Hippocampal formation (tissue), 2 donors: Measurements from ENCODE around the gene OR2D3.
"Not testable (repeated sequence)": the region's sequence is repeated elsewhere in the genome, so short reads cannot be mapped to it uniquely, and the experiment has no call there.

Experiments used
- DNase-seq, 2 donors: peaks; one replicate each; lab custom pipeline; 2025; lab: John Stamatoyannopoulos, UW

The OR2D3 gene, protein sequence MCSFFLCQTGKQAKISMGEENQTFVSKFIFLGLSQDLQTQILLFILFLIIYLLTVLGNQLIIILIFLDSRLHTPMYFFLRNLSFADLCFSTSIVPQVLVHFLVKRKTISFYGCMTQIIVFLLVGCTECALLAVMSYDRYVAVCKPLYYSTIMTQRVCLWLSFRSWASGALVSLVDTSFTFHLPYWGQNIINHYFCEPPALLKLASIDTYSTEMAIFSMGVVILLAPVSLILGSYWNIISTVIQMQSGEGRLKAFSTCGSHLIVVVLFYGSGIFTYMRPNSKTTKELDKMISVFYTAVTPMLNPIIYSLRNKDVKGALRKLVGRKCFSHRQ

DNA sequence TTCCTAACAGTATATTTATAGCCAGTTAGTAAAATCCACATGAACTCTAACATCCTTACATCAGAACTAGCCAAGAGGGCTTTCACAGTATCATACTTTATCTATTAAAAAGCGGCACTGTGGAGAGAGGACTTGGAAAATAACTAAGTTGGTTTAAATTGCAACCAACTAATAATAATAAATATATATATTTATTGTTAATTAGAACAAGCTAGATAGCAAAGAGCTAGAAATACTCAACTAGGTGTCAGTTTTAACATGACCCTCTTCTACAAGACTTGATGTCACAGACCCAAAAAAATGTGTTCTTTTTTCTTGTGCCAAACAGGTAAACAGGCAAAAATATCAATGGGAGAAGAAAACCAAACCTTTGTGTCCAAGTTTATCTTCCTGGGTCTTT is at the start of gene OR2D3:
Gene OR2D3, plus strand, starts transcription at position 301 of the 400 bp plus-strand sequence. Its CDS starts 0 bp downstream, at position 301.
- DNase-seq: no peak

DNA sequence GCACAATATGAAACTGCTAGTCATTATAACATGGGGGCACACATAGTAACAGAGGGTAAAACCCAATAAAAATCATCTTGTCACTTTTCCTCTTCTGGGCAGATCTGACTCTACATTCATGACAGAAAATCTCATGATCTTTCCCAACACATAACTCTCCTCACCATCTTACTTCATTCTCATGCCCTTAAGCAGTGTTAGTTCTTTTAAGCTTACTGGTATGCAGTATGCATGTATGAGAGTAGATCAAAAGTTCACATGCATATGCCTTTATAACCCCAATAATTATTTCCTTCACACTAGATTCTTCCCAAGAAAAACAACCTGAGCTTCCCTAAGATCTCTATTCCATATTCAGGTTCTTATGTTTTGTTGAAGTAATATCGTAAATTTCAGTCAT is 49.5 kb upstream of the OR2D3 start:
- DNase-seq: no peak

DNA sequence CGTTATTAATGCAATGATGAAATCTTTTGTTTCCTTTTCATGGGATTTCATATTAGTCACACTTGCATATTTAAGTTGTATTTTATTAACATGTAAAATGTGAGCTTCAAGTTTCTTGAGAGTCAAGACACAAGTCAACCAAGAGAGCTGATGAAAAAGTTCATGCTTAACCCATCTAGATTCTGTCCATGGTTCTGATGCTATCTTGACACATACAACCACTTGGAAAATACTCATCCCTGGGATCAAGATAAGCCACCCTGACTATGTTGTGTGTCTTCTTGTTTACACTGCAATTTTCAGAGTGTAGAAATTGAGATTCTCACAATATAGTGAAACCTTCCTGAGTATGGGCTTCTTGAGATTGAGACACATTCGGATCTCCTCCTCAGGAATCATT is 45.0 kb upstream of the OR2D3 start:
- no peak for DNase-seq

DNA sequence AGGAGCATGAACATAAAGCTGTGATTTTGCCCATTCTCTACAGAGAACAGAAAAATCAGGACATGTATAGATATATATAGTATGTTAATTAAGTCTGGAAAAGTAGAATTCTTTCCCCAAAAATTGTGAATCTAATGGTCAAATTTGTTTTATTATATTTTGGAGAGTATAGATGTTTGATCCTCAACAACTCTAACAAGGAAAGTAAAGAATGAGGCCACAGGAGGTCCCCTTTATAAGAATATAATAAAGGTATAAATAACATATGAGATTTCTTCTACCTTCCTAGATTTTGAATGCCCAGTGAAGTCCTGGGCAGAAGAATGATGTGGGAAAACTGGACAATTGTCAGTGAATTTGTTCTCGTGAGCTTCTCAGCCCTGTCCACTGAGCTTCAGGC is 44.5 kb upstream of the OR2D3 start, which contains the start of gene OR10A4:
Gene OR10A4, plus strand, starts transcription at position 301 of the 400 bp plus-strand sequence. Its CDS starts 23 bp downstream, at position 324.
- no peak for DNase-seq

DNA sequence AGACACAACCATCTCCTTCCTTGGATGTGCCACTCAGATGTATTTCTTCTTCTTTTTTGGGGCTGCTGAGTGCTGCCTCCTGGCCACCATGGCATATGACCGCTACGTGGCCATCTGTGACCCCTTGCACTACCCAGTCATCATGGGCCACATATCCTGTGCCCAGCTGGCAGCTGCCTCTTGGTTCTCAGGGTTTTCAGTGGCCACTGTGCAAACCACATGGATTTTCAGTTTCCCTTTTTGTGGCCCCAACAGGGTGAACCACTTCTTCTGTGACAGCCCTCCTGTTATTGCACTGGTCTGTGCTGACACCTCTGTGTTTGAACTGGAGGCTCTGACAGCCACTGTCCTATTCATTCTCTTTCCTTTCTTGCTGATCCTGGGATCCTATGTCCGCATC is 43.9 kb upstream of the OR2D3 start:
- no peak for DNase-seq

DNA sequence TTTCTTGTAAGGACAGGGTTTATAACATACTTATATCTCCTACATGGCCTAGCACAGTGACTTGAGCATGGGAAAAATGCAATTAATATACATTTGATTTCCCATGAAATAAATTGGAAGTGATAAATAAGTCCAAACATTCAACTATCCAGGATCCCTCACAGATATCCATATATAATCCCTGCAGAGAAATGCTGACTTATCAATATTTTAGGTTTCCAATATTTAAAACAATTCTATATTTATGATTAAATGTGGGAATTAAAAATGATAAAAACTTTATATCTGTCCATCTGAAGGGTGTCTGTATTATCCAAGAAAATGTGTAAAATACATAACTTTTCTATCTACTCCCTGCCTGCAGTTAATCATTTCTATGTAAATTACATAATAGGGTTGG is 38.1 kb upstream of the OR2D3 start:
- DNase-seq: no peak

DNA sequence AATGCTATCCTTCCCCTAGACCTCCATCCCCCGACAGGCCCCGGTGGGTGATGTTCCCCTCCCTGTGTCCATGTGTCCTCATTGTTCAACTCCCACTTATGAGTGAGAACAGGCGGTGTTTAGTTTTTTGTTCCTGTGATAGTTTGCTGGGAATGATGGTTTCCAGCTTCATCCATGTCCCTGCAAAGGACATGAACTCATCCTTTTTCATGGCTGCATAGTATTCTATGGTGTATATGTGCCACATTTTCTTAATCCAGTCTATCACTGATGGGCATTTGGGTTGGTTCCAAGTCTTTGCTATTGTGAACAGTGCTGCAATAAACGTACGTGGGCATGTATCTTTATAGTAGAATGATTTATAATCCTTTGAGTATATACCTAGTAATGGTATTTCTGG is 33.1 kb upstream of the OR2D3 start:
- DNase-seq: not testable (repeated sequence)

DNA sequence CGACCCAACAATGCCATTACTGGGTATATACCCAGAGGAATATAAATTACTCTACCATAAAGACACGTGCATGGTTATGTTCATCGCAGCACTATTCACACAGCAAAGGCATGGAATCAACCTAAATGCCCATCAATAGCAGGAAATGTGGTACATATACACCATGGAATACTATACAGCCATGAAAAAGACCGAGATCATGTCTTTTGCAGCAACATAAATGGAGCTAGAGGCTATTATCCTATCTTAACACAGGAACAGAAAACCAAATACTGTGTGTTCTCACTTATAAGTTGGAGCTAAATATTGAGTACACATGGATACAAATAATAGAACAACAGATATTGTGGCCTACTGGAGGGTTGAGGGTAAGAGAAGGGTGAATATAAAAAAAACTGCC is 32.0 kb upstream of the OR2D3 start:
- no peak for DNase-seq

DNA sequence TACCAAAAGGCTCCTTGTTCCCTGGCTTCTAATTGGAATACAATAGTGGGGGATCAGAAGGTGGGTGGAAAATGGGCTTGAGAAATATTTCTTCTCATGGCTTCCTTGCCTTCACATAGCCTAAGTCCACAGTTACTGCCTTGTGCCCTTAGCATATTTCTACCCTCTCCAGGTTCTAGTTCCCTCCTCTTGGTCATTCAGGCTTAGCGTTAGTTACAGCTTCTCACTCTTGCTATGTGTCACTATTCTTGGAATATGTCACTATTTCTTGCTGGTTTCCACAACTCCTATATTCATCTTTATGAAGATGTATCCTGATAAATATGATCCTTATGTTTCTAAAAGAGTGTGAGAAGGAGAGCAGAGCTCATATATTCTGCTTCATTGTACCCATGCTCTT is 31.0 kb upstream of the OR2D3 start:
- DNase-seq: no peak

DNA sequence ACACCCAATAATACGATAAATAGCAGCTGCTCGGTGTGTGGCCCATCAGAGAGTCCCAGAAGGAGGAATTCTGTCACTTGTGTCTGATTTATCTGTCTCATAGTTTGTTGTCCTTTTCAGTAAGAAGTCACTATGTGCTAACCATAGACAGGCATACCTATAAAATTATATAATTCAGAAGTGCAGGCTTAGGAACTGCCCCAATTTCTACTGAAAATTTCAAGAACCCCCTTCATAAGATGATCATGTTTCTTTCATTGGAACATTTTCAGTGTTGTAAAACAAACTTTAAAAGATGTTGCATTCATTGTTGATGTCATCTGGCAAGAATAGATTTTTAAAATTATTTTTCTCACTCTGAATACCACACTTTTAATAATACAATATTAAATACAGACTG is 28.4 kb upstream of the OR2D3 start, which contains the start of gene OR2D2:
Gene OR2D2, minus strand, starts transcription at position 101 of the 400 bp plus-strand sequence. Its CDS starts 0 bp downstream, at position 101.
- no peak for DNase-seq

DNA sequence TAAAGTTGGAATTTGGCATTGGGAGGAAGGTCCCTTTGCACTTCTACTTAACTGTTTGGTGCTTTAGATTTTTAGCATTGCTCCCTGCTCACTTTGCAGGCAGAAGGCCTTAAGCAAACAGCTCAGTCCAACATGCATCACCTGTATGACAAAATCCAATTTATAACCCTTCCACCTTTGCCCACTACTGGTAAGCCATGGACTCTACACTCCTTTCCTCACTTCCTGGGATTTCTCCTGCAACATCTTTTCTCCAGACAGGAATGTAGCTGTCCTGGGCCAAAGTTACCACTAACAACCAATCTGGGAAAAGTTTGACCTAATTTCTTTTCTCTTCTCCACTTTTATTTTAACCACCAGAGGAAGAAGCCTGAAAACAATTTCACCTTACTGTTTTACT is 26.7 kb upstream of the OR2D3 start:
- no peak for DNase-seq

DNA sequence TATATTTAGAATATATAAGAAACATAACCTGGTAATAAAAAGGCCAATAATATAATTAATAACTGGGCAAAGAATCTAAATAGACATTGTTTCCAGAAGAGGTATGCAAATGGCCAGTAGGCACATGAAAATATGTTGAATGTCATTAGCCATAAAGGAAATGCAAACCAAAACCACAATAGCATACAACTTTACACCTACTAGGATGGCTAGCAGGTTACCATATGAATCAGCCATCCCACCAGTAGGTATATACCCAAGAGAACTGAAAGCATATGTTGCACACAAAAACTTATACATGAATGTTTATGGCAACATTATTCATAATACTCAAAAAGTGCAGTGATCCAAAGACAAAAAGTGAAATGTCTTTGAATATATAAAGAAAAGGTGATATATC is 25.8 kb upstream of the OR2D3 start:
- no peak for DNase-seq

DNA sequence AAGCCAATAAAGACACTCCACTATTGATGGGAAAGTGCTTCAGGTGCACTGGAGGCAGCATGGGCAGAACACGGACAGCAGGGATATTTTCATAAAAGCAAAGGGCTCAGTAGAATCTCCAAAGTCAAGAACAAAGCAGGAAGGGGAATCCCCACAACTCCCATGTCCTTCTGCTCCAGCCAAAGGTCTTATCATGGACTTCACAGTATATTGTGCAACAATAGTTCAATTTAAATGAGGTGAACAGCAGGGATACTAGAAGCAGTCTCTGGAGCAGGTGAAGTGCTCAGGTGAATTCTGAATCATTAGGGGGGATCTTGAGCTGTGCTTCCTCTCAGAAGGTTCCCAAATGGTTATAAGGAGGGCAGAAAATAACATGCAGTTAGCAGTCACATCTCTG is 21.9 kb upstream of the OR2D3 start:
- DNase-seq: no peak

DNA sequence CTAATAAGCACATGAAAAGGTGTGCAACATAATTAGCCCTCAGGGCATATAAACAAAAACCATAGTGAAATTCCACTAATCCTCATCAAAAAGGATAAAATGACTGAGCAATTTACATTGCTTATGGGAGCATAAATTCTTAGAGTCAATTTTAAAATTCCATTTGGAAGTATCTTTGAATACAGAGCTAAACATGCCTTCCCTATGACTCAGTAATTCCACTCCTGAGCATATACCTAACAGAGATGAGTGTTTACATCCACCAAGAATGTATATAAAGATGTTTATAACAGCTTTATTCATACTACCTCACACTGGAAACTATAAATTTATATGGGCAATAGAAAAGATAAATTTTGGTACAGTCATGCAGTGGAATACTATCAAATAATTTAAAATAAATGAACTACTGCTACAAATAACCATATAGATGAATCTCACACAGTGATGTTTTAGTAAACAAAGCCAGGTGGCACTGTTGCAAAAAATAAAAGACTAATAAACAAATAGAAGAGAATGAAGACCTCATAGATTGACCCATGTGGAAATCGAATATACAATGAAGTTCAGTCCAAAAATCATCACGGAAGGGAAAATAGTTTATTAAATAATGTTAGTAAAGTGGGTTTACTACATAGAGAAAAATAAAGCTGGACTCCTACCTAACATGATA is 20.3 kb upstream of the OR2D3 start:
- DNase-seq: no peak

DNA sequence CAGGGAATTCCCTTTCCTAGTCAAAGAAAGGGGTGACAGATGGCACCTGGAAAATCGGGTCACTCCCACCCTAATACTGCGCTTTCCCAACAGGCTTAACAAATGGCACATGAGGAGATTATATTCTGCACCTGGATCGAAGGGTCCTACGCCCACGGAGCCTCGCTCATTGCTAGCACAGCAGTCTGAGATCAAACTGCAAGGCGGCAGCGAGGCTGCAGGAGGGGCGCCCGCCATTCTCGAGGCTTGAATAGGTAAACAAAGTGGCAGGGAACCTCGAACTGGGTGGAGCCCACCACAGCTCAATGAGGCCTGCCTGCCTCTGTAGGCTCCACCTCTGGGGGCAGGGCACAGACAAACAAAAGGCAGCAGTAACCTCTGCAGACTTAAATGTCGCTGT is 16.0 kb upstream of the OR2D3 start:
- not testable (repeated sequence) for DNase-seq

DNA sequence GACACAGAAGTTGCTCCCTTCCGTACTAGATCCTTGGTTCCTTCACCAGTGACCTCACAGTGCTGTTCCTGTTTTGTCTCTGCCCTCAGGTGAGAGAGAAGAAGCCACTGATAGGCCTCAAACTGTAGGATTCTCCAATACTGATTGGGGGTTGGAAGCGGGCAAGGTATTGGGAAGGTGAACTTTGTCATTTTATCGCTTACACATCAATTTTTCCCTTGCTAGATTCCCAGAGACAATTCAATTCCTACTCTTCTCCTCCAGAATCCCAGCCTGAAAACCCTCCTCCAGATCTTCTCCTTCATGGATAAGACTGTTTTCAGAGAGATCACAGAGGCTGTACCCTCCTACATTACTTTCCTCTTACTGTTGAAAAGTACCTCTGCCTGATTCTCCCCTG is 9.4 kb upstream of the OR2D3 start:
- no peak for DNase-seq

DNA sequence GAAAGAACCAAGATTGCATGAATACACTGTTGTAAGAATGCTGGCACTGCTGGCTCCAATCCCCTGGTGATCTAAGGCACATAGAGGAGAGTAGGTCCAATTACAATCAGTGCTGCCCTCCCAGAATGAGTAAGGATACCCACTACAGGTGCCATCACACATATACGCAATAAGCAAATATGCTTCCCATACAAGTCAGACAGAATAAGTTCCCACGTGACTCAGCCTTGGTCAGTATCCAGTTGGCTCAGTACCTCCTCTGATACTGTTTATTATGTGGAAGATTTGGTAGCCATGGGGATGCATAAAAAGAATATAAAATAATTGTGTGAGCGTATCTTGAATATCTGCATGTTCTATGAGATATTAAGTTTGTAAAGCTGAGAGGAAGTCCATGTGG is 8.9 kb upstream of the OR2D3 start:
- no peak for DNase-seq

DNA sequence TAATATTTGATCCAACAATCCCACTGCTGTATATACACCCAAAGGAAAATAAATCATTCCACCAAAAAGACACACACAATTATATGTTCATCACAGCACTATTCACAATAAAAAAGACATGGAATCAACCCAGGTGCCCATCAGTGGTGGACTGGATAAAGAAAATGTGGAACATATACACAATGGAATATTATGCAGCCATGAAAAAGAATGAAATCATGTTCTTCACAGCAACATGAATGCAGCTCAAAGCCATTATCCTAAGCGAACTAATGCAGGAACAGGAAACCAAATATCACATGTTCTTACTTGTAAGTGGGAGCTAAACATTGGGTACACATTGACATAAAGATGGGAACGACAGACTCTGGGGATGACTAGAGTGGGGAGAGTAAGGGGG is 1.1 kb upstream of the OR2D3 start:
- DNase-seq: no peak

DNA sequence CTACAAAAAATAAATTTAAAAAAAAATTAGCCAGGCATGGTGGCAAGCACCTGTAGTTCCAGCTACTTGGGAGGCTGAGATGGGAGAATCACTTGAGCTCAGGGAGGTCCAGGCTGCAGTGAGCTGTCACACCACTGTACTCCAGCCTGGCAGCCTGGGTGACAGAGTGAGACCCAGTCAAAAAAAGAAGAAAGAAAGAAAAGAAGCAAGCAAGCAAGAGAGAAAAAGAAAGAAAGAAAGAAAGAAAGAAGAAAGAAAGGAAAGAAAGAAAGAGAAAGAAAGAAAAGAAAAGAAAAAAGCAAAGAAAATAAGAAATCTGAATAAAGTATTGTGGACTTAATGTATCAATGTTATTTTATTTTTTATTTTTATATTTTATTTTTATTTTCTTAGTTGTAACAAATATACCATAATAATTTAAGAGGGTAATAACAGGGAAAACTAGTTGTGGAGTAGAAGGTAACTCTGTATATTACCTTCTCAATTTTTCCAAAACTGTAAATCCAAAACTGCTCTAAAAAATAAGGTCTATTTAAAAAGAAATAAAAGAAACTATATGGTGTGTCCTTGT is 4.3 kb downstream of the OR2D3 start:
- no peak for DNase-seq

DNA sequence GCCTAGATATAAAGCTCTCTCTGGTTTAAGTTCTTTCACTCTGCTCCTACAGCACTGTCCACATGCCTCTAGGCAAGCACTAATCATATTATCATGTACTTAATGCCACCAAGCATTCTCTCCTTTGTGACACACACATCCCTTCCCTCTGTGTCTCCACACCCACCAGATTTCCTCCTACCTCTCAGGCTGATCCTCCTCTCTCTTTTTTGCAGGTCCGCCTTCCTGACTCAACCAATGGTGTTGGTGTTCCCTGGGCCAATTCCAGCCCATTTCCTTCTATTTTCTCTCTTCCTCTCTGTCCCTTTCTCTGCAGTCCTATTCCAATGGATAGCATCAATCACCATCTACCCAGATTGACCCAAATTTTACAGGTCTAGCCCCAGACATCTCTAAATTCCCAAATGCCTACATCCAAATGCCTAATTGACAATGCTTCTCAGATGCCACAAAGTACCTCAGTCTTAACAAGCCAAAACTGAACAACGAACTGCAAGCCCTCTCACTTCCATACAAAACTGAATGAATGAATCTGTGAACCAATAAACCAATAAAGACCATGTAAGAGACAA is 4.9 kb downstream of the OR2D3 start:
- DNase-seq: no peak

DNA sequence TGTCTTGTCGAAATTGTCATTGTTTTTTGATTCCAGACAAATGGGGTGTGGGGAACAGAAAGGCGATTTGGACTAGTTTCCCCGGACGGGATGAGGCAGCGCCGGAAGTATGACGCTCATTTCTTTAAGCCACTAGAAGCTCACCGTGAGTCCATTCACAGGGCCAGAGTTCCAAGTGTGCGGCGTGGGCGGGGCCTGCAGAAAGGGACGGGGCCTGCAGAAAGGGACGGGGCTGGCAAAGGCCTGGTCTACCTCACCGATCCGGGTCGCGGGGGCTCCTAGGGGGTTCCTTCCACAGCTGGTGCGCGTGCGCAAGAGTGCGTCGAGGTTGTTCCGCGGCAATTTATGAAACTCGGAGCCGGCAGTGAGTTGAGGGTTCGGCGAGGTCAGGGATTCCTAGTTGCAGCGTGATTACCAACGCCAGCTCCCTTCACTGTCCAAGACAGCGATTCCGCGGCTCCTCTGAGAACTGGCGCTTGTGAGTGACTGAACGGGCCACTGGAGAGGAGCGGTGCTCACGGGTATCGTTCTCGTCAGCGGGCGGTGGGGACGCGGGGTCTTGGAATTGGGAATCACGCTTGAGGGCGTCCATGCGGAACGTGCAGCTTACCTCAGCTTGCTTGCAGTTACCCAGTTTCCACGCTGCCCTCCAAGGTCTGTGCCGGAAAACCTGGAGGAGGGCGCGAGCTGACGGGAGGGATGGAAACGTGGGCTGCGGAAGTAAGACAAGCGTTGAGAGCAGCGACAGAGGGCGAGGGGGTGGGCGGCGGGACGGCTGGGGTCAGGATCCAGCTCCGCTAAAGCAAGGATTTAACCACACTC is 5.6 kb downstream of the OR2D3 start, which contains the start of gene ZNF215:
Gene ZNF215, plus strand, starts transcription at position 219 of the 822 bp plus-strand sequence. CDS start 5,847 bp downstream, outside the sequence.
- DNase-seq: no peak
